ENCODE measurements around the gene EFHC2. TPM values are rescaled to one million over a fixed set of nuclear protein-coding genes. Genes with fewer than 3 reads are reported as not detected.

Gene EFHC2
- total RNA-seq, 4 donors from 2014 or later = 4.7 to 8.6 (median 5.9) TPM

DNA sequence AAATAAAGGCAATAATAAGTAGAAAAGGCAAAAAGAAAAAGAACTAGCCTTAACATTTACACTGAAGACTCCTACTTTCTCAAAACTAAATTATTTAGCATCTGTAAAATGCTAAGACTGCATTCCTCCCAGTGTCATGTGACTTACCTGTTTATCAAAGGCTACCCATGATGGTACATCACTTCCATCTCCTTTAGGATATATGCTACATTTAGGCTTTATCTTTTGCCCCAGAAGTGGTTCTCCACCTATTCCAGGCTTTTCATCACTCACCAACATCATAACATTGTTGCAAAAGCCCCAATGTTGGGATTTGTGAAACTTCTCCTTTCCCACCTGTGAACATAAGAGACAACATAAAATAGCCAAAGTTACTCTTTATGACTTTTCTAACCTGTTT, 31.1 kb downstream of the EFHC2 start:
- no peaks in the 10 kb centered on the region for H3K9me3 ChIP-seq
- H3K4me1 ChIP-seq = no peaks in the 10 kb centered on the region
- H3K27ac ChIP-seq = no peak overlapping the region
- intact Hi-C loops (cut with DNase I) = no loop called here
- no peak for TF ChIP-seq POLR2A (IDR thresholded peaks at IDR 0.05)
- no peak overlapping the region for H3K4me3 ChIP-seq (replicated peaks in 1 of 3)
- H3K27me3 ChIP-seq = no peaks in the 10 kb centered on the region
- no peaks in the 10 kb centered on the region for H3K36me3 ChIP-seq
- DNase-seq = no peak

DNA sequence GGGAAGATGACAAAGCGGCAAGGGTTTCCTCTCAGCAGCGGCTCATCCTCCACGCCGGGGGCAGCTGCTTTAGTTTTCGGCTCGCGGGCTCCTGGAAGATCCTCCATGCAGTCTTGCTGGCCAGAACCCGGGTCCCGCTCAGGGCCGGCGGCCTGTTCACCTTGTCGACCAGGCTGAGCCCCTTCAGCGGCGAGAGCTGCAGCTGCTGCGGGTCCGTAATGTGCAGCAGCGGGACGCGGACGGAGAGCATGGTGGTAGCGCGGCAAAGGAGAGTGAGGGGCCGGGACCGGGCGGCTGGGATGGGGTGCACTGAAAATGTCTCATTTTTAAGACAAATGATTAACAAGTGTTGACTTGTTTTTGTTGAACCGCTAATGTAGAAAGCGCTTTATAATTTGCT, 33.2 kb downstream of the EFHC2 start:
- WGBS, 2 donors = 95 to 96% methylated on average over 21 to 26 of the region's 27 CpGs
- TF ChIP-seq, protein P1, sequence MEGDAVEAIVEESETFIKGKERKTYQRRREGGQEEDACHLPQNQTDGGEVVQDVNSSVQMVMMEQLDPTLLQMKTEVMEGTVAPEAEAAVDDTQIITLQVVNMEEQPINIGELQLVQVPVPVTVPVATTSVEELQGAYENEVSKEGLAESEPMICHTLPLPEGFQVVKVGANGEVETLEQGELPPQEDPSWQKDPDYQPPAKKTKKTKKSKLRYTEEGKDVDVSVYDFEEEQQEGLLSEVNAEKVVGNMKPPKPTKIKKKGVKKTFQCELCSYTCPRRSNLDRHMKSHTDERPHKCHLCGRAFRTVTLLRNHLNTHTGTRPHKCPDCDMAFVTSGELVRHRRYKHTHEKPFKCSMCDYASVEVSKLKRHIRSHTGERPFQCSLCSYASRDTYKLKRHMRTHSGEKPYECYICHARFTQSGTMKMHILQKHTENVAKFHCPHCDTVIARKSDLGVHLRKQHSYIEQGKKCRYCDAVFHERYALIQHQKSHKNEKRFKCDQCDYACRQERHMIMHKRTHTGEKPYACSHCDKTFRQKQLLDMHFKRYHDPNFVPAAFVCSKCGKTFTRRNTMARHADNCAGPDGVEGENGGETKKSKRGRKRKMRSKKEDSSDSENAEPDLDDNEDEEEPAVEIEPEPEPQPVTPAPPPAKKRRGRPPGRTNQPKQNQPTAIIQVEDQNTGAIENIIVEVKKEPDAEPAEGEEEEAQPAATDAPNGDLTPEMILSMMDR (IDR thresholded peaks at IDR 0.05) = no peak
- no peak for TF ChIP-seq POLR2A (IDR thresholded peaks at IDR 0.05)
- Histone ChIP-seq H3K4me3 (replicated peaks in 1 of 3) (no peak overlapping the region), H3K27ac (no peak overlapping the region), H3K27me3 (no peaks in the 10 kb centered on the region), H3K9me3 (no peaks in the 10 kb centered on the region), H3K4me1 (no peaks in the 10 kb centered on the region), H3K36me3 (no peaks in the 10 kb centered on the region)
- no peak for DNase-seq
- intact Hi-C loops (cut with DNase I) = no loop called here

DNA sequence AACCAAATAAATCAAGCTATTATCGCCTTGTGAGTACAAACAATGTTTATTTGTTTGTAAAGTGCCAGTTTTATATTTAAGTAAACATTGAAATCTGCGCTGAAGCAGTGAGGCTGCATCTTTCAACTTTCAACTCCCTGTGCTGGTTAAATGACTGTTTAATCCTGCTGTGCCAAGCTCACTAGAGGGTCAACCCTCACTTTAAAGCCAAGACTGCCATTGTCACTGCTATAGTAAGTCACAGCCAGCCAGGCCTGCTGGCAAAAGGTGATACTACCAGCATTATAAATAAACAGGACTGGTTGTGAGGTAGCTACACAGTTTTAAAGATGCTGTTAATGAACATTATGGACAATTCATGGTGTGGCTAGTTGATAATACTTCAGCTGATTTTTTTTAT, 34.6 kb downstream of the EFHC2 start:
- H3K9me3 ChIP-seq = no peaks in the 10 kb centered on the region
- TF ChIP-seq, protein P1 (IDR thresholded peaks at IDR 0.05) = no peak
- no peak for TF ChIP-seq POLR2A (IDR thresholded peaks at IDR 0.05)
- no peaks in the 10 kb centered on the region for H3K4me1 ChIP-seq
- no peak overlapping the region for H3K27ac ChIP-seq
- 92 to 95% methylated on average over 2 of the region's 2 CpGs for WGBS, 2 donors
- H3K36me3 ChIP-seq = no peaks in the 10 kb centered on the region
- intact Hi-C loops (cut with DNase I) = no loop called here
- H3K27me3 ChIP-seq = no peaks in the 10 kb centered on the region
- H3K4me3 ChIP-seq (replicated peaks in 1 of 3) = no peak overlapping the region
- DNase-seq = no peak

DNA sequence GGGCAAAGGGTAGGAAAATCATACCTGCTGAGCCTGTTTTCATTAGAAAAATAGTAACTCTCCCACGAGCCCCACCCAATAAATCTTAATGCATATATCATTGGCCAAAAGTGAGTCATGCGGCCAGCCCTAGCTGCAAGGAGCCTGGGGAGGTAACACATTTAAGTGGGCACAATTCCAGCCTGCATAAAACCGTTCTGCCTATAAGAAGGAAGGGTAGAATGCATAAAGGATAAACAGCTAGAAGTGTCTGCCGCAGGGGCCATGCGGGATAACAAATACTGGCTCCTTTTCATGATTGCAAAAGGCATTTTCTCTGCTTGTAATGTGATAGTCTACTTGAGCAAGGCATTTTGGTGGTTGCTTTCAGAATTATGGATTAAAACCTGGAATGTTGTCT, 37.1 kb downstream of the EFHC2 start:
- intact Hi-C loops (cut with DNase I) = no loop called here
- Histone ChIP-seq H3K27ac (no peak overlapping the region), H3K9me3 (no peaks in the 10 kb centered on the region), H3K27me3 (no peaks in the 10 kb centered on the region), H3K4me3 (replicated peaks in 1 of 3) (no peak overlapping the region), H3K4me1 (no peaks in the 10 kb centered on the region), H3K36me3 (no peaks in the 10 kb centered on the region)
- TF ChIP-seq, protein P1 (IDR thresholded peaks at IDR 0.05) = no peak
- no peak for TF ChIP-seq POLR2A (IDR thresholded peaks at IDR 0.05)
- no peak for DNase-seq
- WGBS, 2 donors = 74 to 87% methylated on average over 5 of the region's 5 CpGs

DNA sequence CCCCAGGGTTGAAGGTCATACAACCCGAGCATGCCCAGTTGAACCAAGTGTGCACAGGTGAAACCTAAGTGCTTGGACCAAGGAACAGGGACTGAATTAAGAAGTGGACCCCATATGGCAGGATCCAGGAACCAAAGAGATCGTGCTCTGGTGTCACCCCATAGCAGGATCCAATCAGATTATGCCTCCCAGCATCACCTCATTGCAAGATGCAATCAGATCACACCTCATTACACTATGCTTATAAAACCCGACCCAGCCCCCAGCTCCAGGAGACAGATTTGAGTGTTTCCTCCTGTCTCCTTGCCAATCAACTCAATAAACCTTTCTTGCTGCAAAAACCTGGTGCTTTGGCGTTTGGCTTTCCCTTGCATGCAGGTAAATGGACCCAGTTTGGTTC, 37.6 kb downstream of the EFHC2 start:
- no peak for DNase-seq
- Histone ChIP-seq H3K36me3 (no peaks in the 10 kb centered on the region), H3K27ac (no peak overlapping the region), H3K9me3 (no peaks in the 10 kb centered on the region), H3K4me1 (no peaks in the 10 kb centered on the region), H3K27me3 (no peaks in the 10 kb centered on the region), H3K4me3 (replicated peaks in 1 of 3) (no peak overlapping the region)
- 80 to 93% methylated on average over 2 to 4 of the region's 4 CpGs for WGBS, 2 donors
- intact Hi-C loops (cut with DNase I) = no loop called here
- TF ChIP-seq, protein P1 (IDR thresholded peaks at IDR 0.05) = no peak
- no peak for TF ChIP-seq POLR2A (IDR thresholded peaks at IDR 0.05)

DNA sequence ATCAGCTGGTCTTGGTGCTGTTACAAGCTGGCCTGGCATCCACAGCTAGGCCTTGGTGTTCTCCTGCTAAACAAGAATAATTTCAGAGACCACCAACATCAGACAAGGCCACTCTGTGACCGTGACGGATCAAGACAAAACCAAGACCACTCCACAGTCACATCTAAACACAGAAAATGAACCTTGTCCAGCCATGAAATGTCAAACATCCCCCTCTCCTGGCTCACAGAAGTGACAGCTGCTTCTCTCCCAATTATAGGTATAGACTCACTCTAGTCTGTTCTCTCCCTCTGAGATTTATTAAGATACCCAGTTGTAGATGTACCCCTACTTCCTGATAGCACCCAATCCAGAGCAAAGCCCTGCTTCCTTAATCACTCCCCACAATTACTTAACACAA, 40.4 kb downstream of the EFHC2 start:
- H3K4me1 ChIP-seq = no peaks in the 10 kb centered on the region
- H3K27me3 ChIP-seq = no peaks in the 10 kb centered on the region
- H3K9me3 ChIP-seq = no peaks in the 10 kb centered on the region
- no peak for DNase-seq
- no peak for TF ChIP-seq POLR2A (IDR thresholded peaks at IDR 0.05)
- TF ChIP-seq, protein P1 (IDR thresholded peaks at IDR 0.05) = no peak
- H3K4me3 ChIP-seq (replicated peaks in 1 of 3) = no peak overlapping the region
- WGBS, 2 donors = 80 to 100% methylated on average over 2 of the region's 2 CpGs
- intact Hi-C loops (cut with DNase I) = no loop called here
- H3K27ac ChIP-seq = no peak overlapping the region
- no peaks in the 10 kb centered on the region for H3K36me3 ChIP-seq

Measured in thyroid gland (tissue), 4 donors.